Transverse colon (tissue), 1 donor: Measurements from ENCODE around the gene SRXN1.

Source experiments
- EP300 ChIP-seq: sonication (generic); formaldehyde crosslinking; IDR thresholded peaks from one replicate; pipeline ENCODE4 v1.6.1; 2017; ENCODE audit warnings: antibody characterized with exemption, low read depth
- POLR2A ChIP-seq: fragments of 450-650 bp; IDR thresholded peaks from one replicate; pipeline ENCODE4 v1.6.1; 2016; ENCODE audit warnings: antibody characterized with exemption, mild to moderate bottlenecking, moderate library complexity

DNA sequence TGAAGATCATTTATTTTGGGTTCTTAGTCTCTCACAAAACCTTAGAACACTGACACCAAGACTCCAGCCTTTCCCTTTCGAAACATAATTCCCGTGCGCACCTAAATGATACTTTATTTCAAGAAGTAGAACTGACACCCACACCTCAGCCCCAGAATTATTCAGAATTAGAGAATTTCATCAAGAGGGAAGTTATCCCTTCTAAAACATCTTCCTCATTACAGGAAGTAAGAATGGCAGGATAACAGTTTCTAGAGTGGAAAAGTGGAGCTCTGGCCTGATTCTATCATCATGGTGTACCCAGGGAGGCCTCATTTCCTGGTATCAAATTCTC, 1.4 kb upstream of the SRXN1 start:
- no peak for TF ChIP-seq EP300
- no peak for TF ChIP-seq POLR2A
